NCI-H82 treated with DMSO at 0.1 percent for 48 hours (cell line): ENCODE results near the gene MLLT10.
"Not testable (repeated sequence)": the region's sequence is repeated elsewhere in the genome, so short reads cannot be mapped to it uniquely, and the experiment has no call there.

Source experiments
- DNase-seq: peaks from one replicate; lab custom pipeline; 2025; ENCODE audit not compliant: unreplicated experiment; lab: John Stamatoyannopoulos, UW

The MLLT10 gene

GRCh38 chr10:21692916-21693315 is 158.9 kb downstream of the MLLT10 start:
- no peak for DNase-seq

- DNase-seq, result no peak
These were observed 159.4 kb downstream of the MLLT10 start for GRCh38 chr10:21693418-21693817.

- no peak for DNase-seq
These were observed 160.6 kb downstream of the MLLT10 start for GRCh38 chr10:21694631-21695030.

- no peak for DNase-seq
These were observed 162.3 kb downstream of the MLLT10 start for GRCh38 chr10:21696302-21696701.

- DNase-seq, result no peak
These were observed 165.5 kb downstream of the MLLT10 start for GRCh38 chr10:21699575-21699974.

- no peak for DNase-seq
These were observed 166.4 kb downstream of the MLLT10 start for GRCh38 chr10:21700474-21700873.

GRCh38 chr10:21702633-21703111 is 168.6 kb downstream of the MLLT10 start:
- DNase-seq, result no peak

- DNase-seq, result no peak
These were observed 171.3 kb downstream of the MLLT10 start for GRCh38 chr10:21705142-21705827.

- no peak for DNase-seq
These were observed 171.8 kb downstream of the MLLT10 start for GRCh38 chr10:21705828-21706176.

GRCh38 chr10:21707498-21707897 is 173.5 kb downstream of the MLLT10 start:
- no peak for DNase-seq

- DNase-seq, result no peak
These were observed 178.9 kb downstream of the MLLT10 start for GRCh38 chr10:21712975-21713374.

- no peak for DNase-seq
These were observed 181.6 kb downstream of the MLLT10 start for GRCh38 chr10:21715531-21716195.

- DNase-seq, result not testable (repeated sequence)
These were observed 183.5 kb downstream of the MLLT10 start for GRCh38 chr10:21717437-21718054.

GRCh38 chr10:21719502-21719901 is 185.5 kb downstream of the MLLT10 start:
- DNase-seq, result no peak

GRCh38 chr10:21720090-21720489 is 186.1 kb downstream of the MLLT10 start:
- no peak for DNase-seq

- DNase-seq, result no peak
These were observed 187.1 kb downstream of the MLLT10 start for GRCh38 chr10:21721000-21721665.

GRCh38 chr10:21722209-21722608 is 188.2 kb downstream of the MLLT10 start:
- no peak for DNase-seq

- no peak for DNase-seq
These were observed 190.1 kb downstream of the MLLT10 start for GRCh38 chr10:21724020-21724589.

GRCh38 chr10:21724687-21725367 is 190.8 kb downstream of the MLLT10 start:
- DNase-seq, result peak; percentile 89

GRCh38 chr10:21726601-21727225 is 192.7 kb downstream of the MLLT10 start:
- peak; percentile 58 for DNase-seq
